ENCODE results near the gene FAM89A. TPM values are rescaled to one million over a fixed set of nuclear protein-coding genes. Genes with fewer than 3 reads are reported as not detected.

Gene FAM89A
- total and polyA plus RNA-seq, 2 of the 8 experiments (the other 6 are each of a cell fraction or from before 2014, with no cell fraction given): 2.1 to 2.2 TPM

DNA sequence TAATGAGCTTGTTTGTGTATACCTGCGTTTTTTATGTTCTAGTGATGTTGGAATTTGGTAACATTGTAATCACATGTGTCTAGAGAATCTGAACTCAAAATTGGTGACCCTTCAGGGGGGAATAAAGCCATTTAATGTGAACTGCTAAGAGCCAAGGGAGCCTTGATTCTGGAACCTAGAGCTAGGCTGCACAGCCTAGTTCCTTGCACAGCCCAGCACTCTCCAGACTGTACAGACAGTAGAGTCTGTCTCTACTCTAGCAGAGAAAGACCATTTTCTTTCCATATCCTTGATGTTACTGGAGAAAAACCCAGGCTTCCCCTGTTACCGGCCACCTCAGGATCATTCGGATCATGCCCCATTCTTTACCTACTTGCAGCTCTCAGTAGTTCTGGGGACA is 52.6 kb downstream of the FAM89A start:
- POLR2A ChIA-PET (ENCODE audit: partially characterized antibody): no interaction called here
- TF ChIP-seq EZH2 (IDR thresholded peaks at IDR 0.05; ENCODE audit: low read depth, low read length, severe bottlenecking): no peak
- TF ChIP-seq YY1 (IDR thresholded peaks at IDR 0.05; ENCODE audit: low read depth, low read length): no peak

More for the DNA sequence above, 52.6 kb downstream of the FAM89A start:
- Histone ChIP-seq H3K79me1 (ENCODE audit: low read depth, low read length) (no peaks in the 10 kb centered on the region), H2BK5ac (ENCODE audit: low read depth, low read length) (no peak overlapping the region), H3K27me3 (replicated peaks in 1 of 4; ENCODE audit: control insufficient read depth in 3 of 4, extremely low read depth in 1 of 4, insufficient read depth in 3 of 4, low read length in 3 of 4) (peaks cover 37 to 51% (median 48%) of the 10 kb centered on the region in 4 experiments), H2AFZ (ENCODE audit: low read length) (no peak overlapping the region), H3K4me1 (replicated peaks in 1 of 4; ENCODE audit: control insufficient read depth in 3 of 4, insufficient read depth in 4 of 4, low read length in 3 of 4) (peaks cover 0 to 6% (median 0%) of the 10 kb centered on the region in 4 experiments; a peak in 4 of 7 replicates), H3K14ac (ENCODE audit: insufficient read length) (no peak overlapping the region), H4K20me1 (replicated peaks in 1 of 2; ENCODE audit: control insufficient read depth in 1 of 2, insufficient read depth in 2 of 2, low read length in 2 of 2) (peaks cover 14 to 32% of the 10 kb centered on the region in 2 experiments), H4K5ac (ENCODE audit: insufficient read length, low read depth, low read length) (no peak overlapping the region), H2BK20ac (ENCODE audit: low read length) (no peak overlapping the region), H3K56ac (replicated peaks; ENCODE audit: insufficient read length, low read depth, low read length) (no peak overlapping the region), H3K4ac (replicated peaks; ENCODE audit: insufficient read length, low read depth, low read length) (no peak overlapping the region), H2AK5ac (ENCODE audit: low read depth, low read length) (no peak overlapping the region), H2BK15ac (ENCODE audit: low read length) (no peak overlapping the region), H3K27ac (ENCODE audit: low read depth, low read length) (no peak overlapping the region), H3K36me3 (ENCODE audit: control insufficient read depth in 2 of 4, insufficient read depth in 4 of 4, low read length in 3 of 4) (peaks cover 0 to 2% (median 0%) of the 10 kb centered on the region in 4 experiments; a peak in 2 of 8 replicates), H3K9ac (replicated peaks in 1 of 4; ENCODE audit: extremely low read depth in 1 of 4, low read depth in 3 of 4, low read length in 3 of 4) (no peak overlapping the region), H3K23me2 (ENCODE audit: low read depth, low read length) (no peaks in the 10 kb centered on the region; the same call in 1 of the 2 replicates), H3K79me2 (ENCODE audit: control insufficient read depth in 1 of 2, insufficient read depth in 2 of 2, low read length in 2 of 2) (no peaks in the 10 kb centered on the region), H3K4me2 (ENCODE audit: insufficient read depth in 1 of 2, low read depth in 2 of 2, low read length in 2 of 2) (no peak overlapping the region), H4K91ac (replicated peaks; ENCODE audit: insufficient read length, low read length) (no peak overlapping the region), H4K8ac (ENCODE audit: extremely low read depth, insufficient read depth, low read length) (no peak overlapping the region), H3K4me3 (ENCODE audit: extremely low read depth in 1 of 4, insufficient read depth in 2 of 4, low read depth in 3 of 4, low read length in 4 of 4) (no peak overlapping the region), H3K23ac (ENCODE audit: insufficient read length) (no peak overlapping the region), H3K18ac (ENCODE audit: extremely low read depth, low read length) (no peak overlapping the region), H3K9me3 (ENCODE audit: insufficient read depth in 2 of 2, low read depth in 1 of 2, low read length in 1 of 2) (no peaks in the 10 kb centered on the region), H2BK120ac (replicated peaks; ENCODE audit: low read depth, low read length) (no peak overlapping the region), H2BK12ac (ENCODE audit: low read depth, low read length) (no peak overlapping the region)
- CTCF ChIA-PET (ENCODE audit: partially characterized antibody): interaction anchor here (1.0 to 1.3 kb wide), 2 partner anchors 65 to 184 kb away, joined by 3 read pairs; no protein-coding TSS in a partner anchor
- FAIRE-seq (no peak), DNase-seq (ENCODE audit: low read depth in 1 of 2, low spot score in 2 of 2) (no peak)
- 89% methylated on average over 3 of the region's 3 CpGs; no CpG with 5 or more reads in 1 of the 2 experiments for WGBS, 2 experiments (ENCODE audit: extremely low coverage in 1 of 2, insufficient coverage in 1 of 2, insufficient read length in 1 of 2, insufficient replicate concordance in 2 of 2, low coverage in 1 of 2, low lambda C conversion rate in 2 of 2, missing lambda C conversion rate in 1 of 2)
